ENCODE measurements around the gene CEP170.
"Not testable (repeated sequence)": the region's sequence is repeated elsewhere in the genome, so short reads cannot be mapped to it uniquely, and the experiment has no call there.

GRCh38 chr1:243177792-243178191 lies 77.3 kb downstream of the CEP170 start:
- not testable (repeated sequence) for TF ChIP-seq CTCF (IDR thresholded peaks at IDR 0.05; ENCODE audit: low read depth, low read length, poor library complexity, severe bottlenecking); EZH2phosphoT487 (IDR thresholded peaks at IDR 0.05; ENCODE audit: borderline replicate concordance, low read length)

Data from DOHH2 (cell line).